ENCODE results near the gene IFNAR2. TPM values are rescaled to one million over a fixed set of nuclear protein-coding genes. Genes with fewer than 3 reads are reported as not detected.

IFNAR2 gene
- polyA plus RNA-seq, 1 donor from 2014 or later = 10.3 TPM

DNA sequence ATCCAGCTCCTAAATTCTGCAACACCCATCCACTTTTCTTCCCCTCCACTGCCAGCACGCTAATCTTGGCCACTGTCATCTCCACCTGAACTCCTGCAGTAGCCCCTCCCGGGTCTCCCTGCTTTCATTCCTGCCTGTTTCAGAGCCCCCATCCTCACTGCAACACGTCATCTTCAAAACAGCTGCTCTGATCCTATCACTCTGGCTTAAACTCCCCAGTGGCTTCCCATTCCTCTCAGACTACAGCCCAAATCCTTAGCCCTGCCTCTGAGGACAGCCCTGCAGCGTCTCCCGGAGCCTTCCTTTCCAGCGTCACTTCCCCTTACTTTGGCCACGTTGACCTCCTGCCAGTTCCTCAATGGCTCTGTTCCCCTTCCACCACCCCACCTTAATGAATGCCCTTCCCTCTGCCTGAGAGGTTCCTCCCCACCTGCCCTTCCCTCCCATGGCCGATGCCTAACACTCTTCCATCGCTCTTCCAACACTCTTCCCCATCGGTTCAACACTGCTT lies 22.9 kb upstream of the IFNAR2 start:
- no peaks in the 10 kb centered on the region for H3K27me3 ChIP-seq (ENCODE audit: insufficient read depth, low read depth, low read length)
- H3K4me2 ChIP-seq (ENCODE audit: low read length) = no peak overlapping the region
- H3K9me2 ChIP-seq (ENCODE audit: insufficient read depth, low read length) = no peaks in the 10 kb centered on the region
- TF ChIP-seq EZH2 (IDR thresholded peaks at IDR 0.05; ENCODE audit: borderline replicate concordance, insufficient read depth, low read length, poor library complexity, severe bottlenecking) = no peak
- no peaks in the 10 kb centered on the region for H3F3A ChIP-seq (ENCODE audit: insufficient read depth, low read length, poor library complexity, severe bottlenecking)
- no peaks in the 10 kb centered on the region for H3K36me3 ChIP-seq (ENCODE audit: insufficient read depth, low read length)
- no peak overlapping the region for H3K9ac ChIP-seq (ENCODE audit: low read length)
- H4K20me1 ChIP-seq (ENCODE audit: insufficient read depth) = no peaks in the 10 kb centered on the region
- H3K9me3 ChIP-seq (ENCODE audit: low read length) = no peaks in the 10 kb centered on the region
- H3K79me2 ChIP-seq (replicated peaks; ENCODE audit: insufficient read depth, low read length) = no peaks in the 10 kb centered on the region
- H2AFZ ChIP-seq (ENCODE audit: low read depth, low read length) = no peak overlapping the region
- H3K4me3 ChIP-seq (ENCODE audit: low read length) = no peak overlapping the region
- H3K27ac ChIP-seq (ENCODE audit: low read length) = no peak overlapping the region

DNA sequence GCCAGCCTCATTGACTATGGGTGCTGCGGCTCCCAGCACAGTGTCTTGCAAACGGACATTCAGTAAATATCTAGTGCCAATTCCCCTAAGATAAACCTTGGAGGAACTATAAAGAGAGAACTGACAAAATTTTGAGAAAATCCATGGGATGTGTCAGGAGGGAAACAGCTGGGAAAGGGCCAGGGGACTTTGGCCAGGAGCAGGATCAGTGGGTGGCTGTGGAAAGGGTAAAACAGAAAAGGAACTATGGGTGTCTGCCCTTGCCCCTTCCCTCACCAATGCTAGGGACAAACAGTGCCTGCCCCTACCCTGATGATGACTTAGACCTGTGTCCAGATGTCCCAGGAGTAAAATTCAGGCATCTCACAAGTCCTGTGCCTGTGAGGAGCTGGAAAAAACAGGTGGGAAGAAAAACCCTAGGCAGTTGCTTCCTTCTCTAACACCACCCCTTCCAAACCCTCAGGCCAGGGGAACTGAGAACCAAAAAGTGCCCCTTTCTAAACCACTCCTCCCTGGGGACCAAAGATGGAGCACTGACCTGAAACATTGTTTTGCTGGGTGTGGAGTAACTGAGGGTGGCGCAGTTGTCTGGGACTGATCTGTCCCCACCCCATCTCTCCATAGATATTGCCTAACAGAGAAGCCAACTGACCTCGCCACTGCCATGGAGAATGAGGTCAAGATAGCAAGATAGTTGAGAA lies 22.1 kb upstream of the IFNAR2 start:
- Histone ChIP-seq H2AFZ (ENCODE audit: low read depth, low read length) (no peak overlapping the region), H3K9me2 (ENCODE audit: insufficient read depth, low read length) (no peaks in the 10 kb centered on the region), H4K20me1 (ENCODE audit: insufficient read depth) (no peaks in the 10 kb centered on the region), H3K27me3 (ENCODE audit: insufficient read depth, low read depth, low read length) (no peaks in the 10 kb centered on the region), H3K36me3 (ENCODE audit: insufficient read depth, low read length) (no peaks in the 10 kb centered on the region), H3K9ac (ENCODE audit: low read length) (no peak overlapping the region), H3K27ac (ENCODE audit: low read length) (no peak overlapping the region), H3K79me2 (replicated peaks; ENCODE audit: insufficient read depth, low read length) (no peaks in the 10 kb centered on the region), H3K9me3 (ENCODE audit: low read length) (no peaks in the 10 kb centered on the region), H3K4me2 (ENCODE audit: low read length) (no peak overlapping the region), H3K4me3 (ENCODE audit: low read length) (no peak overlapping the region), H3F3A (ENCODE audit: insufficient read depth, low read length, poor library complexity, severe bottlenecking) (no peaks in the 10 kb centered on the region)
- TF ChIP-seq SMC3 (conservative IDR thresholded peaks at IDR 0.05; ENCODE audit: poor library complexity) = no peak
- TF ChIP-seq TAF1 (IDR thresholded peaks at IDR 0.05; ENCODE audit: low read depth) = no peak
- TF ChIP-seq POLR2AphosphoS5 (IDR thresholded peaks at IDR 0.05) = no peak
- TF ChIP-seq, protein P1, sequence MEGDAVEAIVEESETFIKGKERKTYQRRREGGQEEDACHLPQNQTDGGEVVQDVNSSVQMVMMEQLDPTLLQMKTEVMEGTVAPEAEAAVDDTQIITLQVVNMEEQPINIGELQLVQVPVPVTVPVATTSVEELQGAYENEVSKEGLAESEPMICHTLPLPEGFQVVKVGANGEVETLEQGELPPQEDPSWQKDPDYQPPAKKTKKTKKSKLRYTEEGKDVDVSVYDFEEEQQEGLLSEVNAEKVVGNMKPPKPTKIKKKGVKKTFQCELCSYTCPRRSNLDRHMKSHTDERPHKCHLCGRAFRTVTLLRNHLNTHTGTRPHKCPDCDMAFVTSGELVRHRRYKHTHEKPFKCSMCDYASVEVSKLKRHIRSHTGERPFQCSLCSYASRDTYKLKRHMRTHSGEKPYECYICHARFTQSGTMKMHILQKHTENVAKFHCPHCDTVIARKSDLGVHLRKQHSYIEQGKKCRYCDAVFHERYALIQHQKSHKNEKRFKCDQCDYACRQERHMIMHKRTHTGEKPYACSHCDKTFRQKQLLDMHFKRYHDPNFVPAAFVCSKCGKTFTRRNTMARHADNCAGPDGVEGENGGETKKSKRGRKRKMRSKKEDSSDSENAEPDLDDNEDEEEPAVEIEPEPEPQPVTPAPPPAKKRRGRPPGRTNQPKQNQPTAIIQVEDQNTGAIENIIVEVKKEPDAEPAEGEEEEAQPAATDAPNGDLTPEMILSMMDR (IDR thresholded peaks at IDR 0.05; ENCODE audit: poor library complexity, severe bottlenecking) = no peak
- TF ChIP-seq MXI1 (conservative IDR thresholded peaks at IDR 0.05; ENCODE audit: poor library complexity, severe bottlenecking) = no peak
- TF ChIP-seq RAD21 (conservative IDR thresholded peaks at IDR 0.05) = no peak
- TF ChIP-seq EZH2 (IDR thresholded peaks at IDR 0.05; ENCODE audit: borderline replicate concordance, insufficient read depth, low read length, poor library complexity, severe bottlenecking) = no peak
- TF ChIP-seq, protein P2, sequence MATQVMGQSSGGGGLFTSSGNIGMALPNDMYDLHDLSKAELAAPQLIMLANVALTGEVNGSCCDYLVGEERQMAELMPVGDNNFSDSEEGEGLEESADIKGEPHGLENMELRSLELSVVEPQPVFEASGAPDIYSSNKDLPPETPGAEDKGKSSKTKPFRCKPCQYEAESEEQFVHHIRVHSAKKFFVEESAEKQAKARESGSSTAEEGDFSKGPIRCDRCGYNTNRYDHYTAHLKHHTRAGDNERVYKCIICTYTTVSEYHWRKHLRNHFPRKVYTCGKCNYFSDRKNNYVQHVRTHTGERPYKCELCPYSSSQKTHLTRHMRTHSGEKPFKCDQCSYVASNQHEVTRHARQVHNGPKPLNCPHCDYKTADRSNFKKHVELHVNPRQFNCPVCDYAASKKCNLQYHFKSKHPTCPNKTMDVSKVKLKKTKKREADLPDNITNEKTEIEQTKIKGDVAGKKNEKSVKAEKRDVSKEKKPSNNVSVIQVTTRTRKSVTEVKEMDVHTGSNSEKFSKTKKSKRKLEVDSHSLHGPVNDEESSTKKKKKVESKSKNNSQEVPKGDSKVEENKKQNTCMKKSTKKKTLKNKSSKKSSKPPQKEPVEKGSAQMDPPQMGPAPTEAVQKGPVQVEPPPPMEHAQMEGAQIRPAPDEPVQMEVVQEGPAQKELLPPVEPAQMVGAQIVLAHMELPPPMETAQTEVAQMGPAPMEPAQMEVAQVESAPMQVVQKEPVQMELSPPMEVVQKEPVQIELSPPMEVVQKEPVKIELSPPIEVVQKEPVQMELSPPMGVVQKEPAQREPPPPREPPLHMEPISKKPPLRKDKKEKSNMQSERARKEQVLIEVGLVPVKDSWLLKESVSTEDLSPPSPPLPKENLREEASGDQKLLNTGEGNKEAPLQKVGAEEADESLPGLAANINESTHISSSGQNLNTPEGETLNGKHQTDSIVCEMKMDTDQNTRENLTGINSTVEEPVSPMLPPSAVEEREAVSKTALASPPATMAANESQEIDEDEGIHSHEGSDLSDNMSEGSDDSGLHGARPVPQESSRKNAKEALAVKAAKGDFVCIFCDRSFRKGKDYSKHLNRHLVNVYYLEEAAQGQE (IDR thresholded peaks at IDR 0.05; ENCODE audit: borderline replicate concordance) = no peak
- TF ChIP-seq EP300 (conservative IDR thresholded peaks at IDR 0.05; ENCODE audit: poor library complexity, severe bottlenecking) = no peak

All from neural cell (in vitro differentiated cells).